Measurements from ENCODE around the gene FAXDC2. TPM values are rescaled to one million over a fixed set of nuclear protein-coding genes. Genes with fewer than 3 reads are reported as not detected.
"Not testable (repeated sequence)": the region's sequence is repeated elsewhere in the genome, so short reads cannot be mapped to it uniquely, and the experiment has no call there.

FAXDC2 gene
- total RNA-seq, 1 experiment from 2014 or later: 0.39 TPM

DNA sequence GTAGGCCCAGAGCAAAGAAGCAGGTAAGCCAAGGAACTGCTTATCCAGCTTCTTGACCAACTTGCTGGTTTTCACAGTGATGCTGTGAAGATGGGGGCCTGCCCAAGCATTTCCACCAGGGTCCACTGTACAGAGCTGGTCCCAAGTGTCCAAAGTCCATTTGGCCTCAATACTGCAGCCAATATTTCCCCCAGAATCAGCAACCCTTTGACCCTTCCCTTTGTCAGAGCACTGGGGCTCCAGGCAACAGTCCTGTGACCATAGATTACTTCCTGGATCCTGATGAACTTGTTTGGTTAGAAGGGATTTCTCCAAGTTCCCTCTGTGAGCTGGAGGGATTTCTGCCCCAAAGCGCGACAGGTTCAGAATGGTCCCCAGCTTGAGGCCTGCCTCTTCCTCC, 26.3 kb downstream of the FAXDC2 start:
- peaks cover 4% of the 10 kb centered on the region; the same call in 1 of the 2 replicates for H3K36me3 ChIP-seq (ENCODE audit: control insufficient read depth, insufficient read depth, low read length)
- no peaks in the 10 kb centered on the region for H3K9me3 ChIP-seq (ENCODE audit: control insufficient read depth, insufficient read depth, low read depth, low read length)
- no peak for ATAC-seq
- intact Hi-C loops (cut with micrococcal nuclease; ENCODE audit: unreplicated experiment): no loop called here
- TF ChIP-seq SIN3A (IDR thresholded peaks at IDR 0.05; ENCODE audit: borderline replicate concordance, insufficient read depth, low read depth, low read length) (no peak), CTCF (IDR thresholded peaks at IDR 0.05) (no peak)
- H3K27me3 ChIP-seq (ENCODE audit: control insufficient read depth, insufficient read depth, low read length): no peaks in the 10 kb centered on the region
- CTCF ChIA-PET: no interaction called here
- DNase-seq (ENCODE audit: low read depth, low spot score): no peak
- no peak overlapping the region for H3K4me3 ChIP-seq (ENCODE audit: low read depth in 2 of 2, low read length in 2 of 2)
- no TSS peak for BruUV-seq (replicated peaks)
- no peak overlapping the region for H3K27ac ChIP-seq (ENCODE audit: low read length)
- H3K4me1 ChIP-seq (ENCODE audit: control insufficient read depth, insufficient read depth, low read length): no peaks in the 10 kb centered on the region
- POLR2A ChIA-PET: interaction anchor here (0.5 kb wide), 1 partner anchor 174 kb away, joined by 8 read pairs; no protein-coding TSS in a partner anchor
- in situ Hi-C loops (cut with HindIII; ENCODE audit: low pct_unique_long_range_greater_than_20kb, low sequenced_read_pairs): no loop called here

GRCh38 chr5:154823605-154824004, 26.8 kb downstream of the FAXDC2 start:
- ATAC-seq (no peak; the same call in 1 of the 2 replicates), DNase-seq (ENCODE audit: low read depth, low spot score) (no peak)
- H3K4me1 ChIP-seq (ENCODE audit: control insufficient read depth, insufficient read depth, low read length): no peaks in the 10 kb centered on the region
- H3K36me3 ChIP-seq (ENCODE audit: control insufficient read depth, insufficient read depth, low read length): peaks cover 4% of the 10 kb centered on the region; the same call in 1 of the 2 replicates
- intact Hi-C loops (cut with micrococcal nuclease; ENCODE audit: unreplicated experiment): no loop called here
- CTCF ChIA-PET: no interaction called here
- H3K27ac ChIP-seq (ENCODE audit: low read length): no peak overlapping the region
- BruUV-seq (replicated peaks): no TSS peak
- TF ChIP-seq SIN3A (IDR thresholded peaks at IDR 0.05; ENCODE audit: borderline replicate concordance, insufficient read depth, low read depth, low read length) (no peak), TCF7L2 (IDR thresholded peaks at IDR 0.05; ENCODE audit: low read depth, low read length) (no peak), POLR2AphosphoS5 (IDR thresholded peaks at IDR 0.05; ENCODE audit: low read depth, low read length) (no peak), CTCF (IDR thresholded peaks at IDR 0.05) (no peak)
- TF ChIP-seq, protein P1, sequence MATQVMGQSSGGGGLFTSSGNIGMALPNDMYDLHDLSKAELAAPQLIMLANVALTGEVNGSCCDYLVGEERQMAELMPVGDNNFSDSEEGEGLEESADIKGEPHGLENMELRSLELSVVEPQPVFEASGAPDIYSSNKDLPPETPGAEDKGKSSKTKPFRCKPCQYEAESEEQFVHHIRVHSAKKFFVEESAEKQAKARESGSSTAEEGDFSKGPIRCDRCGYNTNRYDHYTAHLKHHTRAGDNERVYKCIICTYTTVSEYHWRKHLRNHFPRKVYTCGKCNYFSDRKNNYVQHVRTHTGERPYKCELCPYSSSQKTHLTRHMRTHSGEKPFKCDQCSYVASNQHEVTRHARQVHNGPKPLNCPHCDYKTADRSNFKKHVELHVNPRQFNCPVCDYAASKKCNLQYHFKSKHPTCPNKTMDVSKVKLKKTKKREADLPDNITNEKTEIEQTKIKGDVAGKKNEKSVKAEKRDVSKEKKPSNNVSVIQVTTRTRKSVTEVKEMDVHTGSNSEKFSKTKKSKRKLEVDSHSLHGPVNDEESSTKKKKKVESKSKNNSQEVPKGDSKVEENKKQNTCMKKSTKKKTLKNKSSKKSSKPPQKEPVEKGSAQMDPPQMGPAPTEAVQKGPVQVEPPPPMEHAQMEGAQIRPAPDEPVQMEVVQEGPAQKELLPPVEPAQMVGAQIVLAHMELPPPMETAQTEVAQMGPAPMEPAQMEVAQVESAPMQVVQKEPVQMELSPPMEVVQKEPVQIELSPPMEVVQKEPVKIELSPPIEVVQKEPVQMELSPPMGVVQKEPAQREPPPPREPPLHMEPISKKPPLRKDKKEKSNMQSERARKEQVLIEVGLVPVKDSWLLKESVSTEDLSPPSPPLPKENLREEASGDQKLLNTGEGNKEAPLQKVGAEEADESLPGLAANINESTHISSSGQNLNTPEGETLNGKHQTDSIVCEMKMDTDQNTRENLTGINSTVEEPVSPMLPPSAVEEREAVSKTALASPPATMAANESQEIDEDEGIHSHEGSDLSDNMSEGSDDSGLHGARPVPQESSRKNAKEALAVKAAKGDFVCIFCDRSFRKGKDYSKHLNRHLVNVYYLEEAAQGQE (IDR thresholded peaks at IDR 0.05; ENCODE audit: insufficient read depth in 1 of 2, low read depth in 2 of 2, low read length in 1 of 2): no peak
- no peak overlapping the region for H3K4me3 ChIP-seq (ENCODE audit: low read depth in 2 of 2, low read length in 2 of 2)
- no peaks in the 10 kb centered on the region for H3K27me3 ChIP-seq (ENCODE audit: control insufficient read depth, insufficient read depth, low read length)
- POLR2A ChIA-PET: interaction anchor here (0.5 kb wide), 1 partner anchor 173 kb away, joined by 8 read pairs; no protein-coding TSS in a partner anchor
- H3K9me3 ChIP-seq (ENCODE audit: control insufficient read depth, insufficient read depth, low read depth, low read length): no peaks in the 10 kb centered on the region
- in situ Hi-C loops (cut with HindIII; ENCODE audit: low pct_unique_long_range_greater_than_20kb, low sequenced_read_pairs): no loop called here

DNA sequence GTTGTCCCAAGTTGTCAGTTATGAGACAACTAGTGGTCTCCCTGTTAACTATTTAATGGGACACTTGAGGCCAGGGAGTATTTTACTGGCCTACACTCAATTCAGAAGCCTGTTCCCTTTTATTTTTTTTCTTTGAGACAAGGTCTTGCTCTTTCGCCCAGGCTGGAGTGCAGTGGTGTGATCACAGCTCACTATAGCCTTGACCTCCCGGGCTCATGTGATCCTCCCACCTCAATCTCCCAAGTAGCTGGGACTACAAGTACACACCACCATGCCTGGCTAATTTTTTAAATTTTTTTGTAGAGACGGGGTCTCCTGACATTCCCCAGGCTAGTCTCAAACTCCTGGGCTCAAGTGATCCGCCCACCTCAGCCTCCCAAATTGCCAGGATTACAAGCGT, 27.5 kb downstream of the FAXDC2 start:
- H3K36me3 ChIP-seq (ENCODE audit: control insufficient read depth, insufficient read depth, low read length); H3K4me1 ChIP-seq (ENCODE audit: control insufficient read depth, insufficient read depth, low read length); BruUV-seq (replicated peaks); H3K27me3 ChIP-seq (ENCODE audit: control insufficient read depth, insufficient read depth, low read length); H3K27ac ChIP-seq (ENCODE audit: low read length); in situ Hi-C loops (cut with HindIII; ENCODE audit: low pct_unique_long_range_greater_than_20kb, low sequenced_read_pairs); DNase-seq (ENCODE audit: low read depth, low spot score); ATAC-seq; intact Hi-C loops (cut with micrococcal nuclease; ENCODE audit: unreplicated experiment); CTCF ChIA-PET; POLR2A ChIA-PET; H3K4me3 ChIP-seq (ENCODE audit: low read depth in 2 of 2, low read length in 2 of 2); H3K9me3 ChIP-seq (ENCODE audit: control insufficient read depth, insufficient read depth, low read depth, low read length): not testable (repeated sequence)
